ENCODE results near the gene ZCCHC13.
"Not testable (repeated sequence)": the region's sequence is repeated elsewhere in the genome, so short reads cannot be mapped to it uniquely, and the experiment has no call there.

The ZCCHC13 gene

DNA sequence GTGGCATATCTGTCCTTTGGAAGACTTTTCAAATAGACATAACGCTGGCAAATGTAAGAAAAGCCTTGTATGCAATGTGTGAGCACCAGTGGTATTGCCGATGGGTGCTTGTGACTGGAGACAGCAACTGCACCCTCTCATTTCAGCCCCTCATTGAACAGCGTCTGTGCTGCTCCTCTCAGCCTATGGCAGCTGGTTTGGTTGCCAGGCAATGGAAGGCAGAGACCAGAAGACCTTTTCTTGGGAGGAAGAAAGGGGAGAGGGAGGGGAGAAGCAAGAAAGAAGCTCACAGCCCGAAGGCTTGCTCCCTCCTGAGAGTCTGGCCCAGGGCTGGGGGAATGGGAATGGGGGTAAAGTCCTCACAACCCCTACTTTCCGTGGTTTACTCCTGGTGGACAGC is 20.2 kb downstream of the ZCCHC13 start:
- no peak for DNase-seq

DNA sequence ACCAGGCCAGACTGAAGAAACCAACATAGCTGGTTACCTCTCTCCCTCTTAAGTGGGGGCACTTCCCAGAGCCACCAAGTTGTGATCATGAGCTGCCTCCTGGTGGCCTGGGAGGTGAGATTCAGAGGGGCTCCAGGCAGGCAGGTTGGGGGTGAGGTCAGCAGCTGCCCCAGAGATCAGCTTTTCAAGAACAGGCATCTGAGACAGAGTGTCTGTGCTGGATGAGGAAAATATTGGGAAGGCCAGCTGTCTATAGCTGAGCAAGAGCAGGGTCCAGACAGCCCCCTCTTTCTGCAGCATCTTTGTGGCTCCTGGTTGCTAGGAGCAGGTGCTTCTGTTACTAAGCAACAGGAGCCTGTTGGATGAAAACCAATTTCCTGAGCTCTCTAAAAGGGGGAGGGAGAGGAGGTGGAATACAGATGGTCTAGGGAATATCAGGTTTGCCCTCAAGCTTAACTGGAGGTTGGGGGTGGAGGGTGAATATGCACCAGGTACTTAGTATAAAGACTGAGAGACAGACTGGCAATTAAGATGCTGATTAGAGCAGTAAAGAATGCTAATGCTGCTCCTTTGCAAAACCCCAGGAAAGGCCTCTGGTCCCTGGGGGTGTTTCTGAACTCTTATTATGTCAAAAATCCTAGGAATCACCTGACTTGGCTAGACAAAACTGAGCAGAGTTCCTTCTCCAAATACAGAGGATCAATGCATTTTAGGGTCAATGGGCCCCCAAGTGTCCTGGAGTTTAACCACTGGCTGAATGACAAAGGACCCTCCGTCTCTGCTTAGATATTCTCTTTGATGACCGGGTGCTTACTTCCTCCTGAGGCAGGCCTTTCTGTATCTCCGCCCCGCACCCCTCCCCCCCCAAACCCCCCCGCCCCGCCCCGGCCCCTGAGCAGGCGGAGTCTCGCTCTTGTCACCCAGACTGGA is 21.4 kb downstream of the ZCCHC13 start:
- peak in 1 of 2 donors; percentile 0 for DNase-seq

DNA sequence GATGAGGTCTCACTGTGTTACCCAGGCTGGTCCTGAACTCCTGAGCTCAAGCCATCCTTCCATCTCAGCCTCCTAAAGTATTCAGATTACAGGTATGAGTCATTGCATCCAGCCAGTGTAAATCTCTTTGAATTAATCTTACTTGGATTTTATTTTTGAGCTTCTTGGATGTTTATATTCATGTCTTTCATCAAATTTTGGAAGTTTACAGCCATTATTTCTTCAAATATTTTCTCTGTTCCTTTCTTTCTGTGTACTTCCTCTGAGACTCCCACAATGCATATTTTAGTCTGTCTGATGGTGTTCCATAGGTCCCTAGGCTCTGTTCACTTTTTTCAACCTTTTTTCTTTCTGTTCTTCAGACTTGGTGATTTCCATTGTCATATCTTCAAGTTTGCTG is 34.9 kb downstream of the ZCCHC13 start:
- no peak for DNase-seq

DNA sequence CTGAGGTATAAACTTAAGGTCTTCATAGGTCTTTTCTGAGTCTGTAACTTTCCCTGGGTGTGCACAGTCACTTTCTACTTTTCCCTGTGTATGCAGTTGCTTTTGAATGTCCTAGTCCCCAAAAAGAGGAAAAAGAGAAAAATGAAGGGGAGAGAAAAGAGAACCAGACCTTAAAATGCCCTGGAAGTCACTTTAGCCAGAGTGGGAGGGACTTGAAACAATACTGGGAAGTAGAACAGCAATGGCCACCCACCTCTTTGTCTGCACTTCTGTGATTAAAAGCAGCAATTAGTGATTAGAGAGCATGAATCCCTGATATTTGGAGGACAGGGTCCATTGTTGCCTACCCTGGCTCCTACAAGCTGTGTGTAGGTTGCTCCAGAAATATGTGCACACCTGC is 36.1 kb downstream of the ZCCHC13 start:
- DNase-seq: no peak

DNA sequence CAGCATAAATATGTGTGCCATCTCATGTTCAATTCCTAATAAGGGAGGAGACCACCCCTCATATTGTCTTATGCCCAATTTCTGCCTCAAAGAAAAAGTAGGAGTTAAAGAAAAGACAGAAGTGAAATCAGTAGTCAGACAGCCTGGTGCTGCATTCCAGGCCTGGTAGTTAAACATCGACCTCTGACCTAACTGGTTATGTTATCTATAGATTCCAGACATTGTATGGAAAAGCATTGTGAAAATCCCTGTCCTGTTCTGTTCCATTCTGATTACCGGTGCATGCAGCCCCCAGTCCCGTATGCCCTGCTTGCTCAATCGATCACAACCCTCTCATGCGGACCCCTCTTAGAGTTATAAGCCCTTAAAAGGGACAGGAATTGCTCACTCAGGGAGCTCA is 38.2 kb downstream of the ZCCHC13 start:
- DNase-seq: not testable (repeated sequence)

DNA sequence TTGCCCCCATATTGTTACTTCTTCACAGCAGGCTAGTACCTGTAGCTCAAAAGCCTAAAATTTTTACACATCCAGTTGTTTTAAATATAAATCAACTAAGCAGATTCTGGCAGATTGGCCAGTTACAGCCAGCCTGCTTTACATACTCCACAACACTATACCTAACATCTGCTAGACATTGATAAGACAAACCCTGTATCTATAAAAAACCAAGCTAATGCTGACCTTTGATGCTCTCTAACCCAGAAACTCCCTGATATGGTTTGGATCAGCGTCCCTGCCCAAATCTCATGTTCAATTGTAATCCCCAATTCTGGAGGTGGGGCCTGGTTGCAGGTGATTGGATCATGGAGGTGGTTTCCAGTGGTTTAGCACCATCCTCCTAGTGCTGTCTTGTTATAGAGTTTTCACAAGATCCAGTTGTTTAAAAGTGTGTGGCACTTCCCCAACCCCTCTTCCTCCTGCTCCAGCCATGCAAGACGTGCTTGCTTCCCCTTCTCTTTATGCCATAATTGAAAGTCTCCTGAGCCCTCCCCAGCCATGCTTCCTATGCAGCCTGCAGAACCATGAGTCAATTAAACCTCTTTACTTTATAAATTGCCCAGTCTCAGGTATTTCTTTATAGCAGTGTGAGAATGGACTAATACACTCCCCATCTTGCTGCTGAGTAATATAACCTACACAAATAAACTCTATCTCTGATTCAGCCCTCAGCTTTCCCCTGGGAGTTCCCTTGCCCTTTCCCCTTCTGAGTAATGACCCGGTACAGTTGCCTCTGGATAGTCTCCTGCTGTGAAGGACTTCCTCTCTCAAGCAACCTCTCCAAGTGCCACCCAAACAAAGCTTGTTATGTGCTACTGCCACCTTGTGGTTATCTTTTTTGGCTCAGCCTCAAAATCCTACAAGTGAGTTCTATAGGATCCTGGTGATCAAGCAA is 39.6 kb downstream of the ZCCHC13 start:
- peak; percentile 37 to 39 for DNase-seq

DNA sequence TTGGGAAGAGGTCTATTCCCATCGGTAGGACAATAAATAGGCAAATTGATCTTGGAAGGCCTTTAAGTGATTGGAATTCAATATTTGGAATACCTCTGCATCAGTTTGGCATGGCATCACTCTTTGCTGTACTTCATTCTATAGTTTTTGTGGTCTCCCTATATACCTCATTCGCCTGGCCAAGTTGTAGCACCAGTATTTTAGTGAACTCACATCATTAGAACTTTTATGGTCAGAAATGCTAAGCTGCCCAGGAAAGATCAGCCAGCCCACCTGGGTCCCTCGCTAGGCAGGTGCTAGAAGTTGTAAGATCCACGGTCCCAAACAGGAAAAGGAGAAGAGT is 40.3 kb downstream of the ZCCHC13 start:
- no peak for DNase-seq

DNA sequence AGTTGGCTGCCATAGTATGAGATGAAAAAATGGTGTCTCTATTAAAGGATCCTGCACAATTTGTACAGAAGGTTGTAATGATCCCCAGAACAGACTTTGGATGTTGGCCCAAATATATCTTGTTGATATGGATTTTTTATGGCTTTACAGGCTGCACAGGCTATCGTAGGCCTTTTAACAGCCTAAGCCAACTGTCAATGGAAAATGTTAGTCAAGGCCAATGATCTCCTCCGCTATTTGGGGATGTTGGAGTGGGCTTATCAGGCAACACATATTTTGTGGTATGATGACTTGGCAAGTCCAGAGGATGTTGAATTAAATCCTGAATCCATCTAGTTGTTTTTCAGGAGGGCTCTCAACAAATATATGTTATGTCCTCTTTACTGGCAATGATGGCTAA is 42.1 kb downstream of the ZCCHC13 start:
- DNase-seq: no peak

DNA sequence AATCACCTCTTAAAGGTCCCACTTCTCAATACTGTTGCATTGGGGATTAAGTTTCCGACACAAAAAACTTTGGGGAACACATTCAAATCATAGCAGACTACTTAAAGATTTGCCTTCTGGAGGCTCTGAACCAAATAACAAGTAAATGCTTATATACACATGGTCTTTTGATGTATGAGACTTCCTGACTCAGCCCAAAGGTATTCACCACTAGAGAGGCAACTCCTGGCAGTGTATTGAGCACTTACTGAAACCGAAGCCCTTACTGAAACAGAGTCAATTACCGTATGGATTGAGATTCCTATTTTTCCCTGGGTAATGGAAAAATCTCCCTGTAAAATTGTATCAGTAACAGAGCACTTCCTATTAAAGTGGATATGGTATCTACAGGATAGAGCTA is 45.4 kb downstream of the ZCCHC13 start:
- no peak for DNase-seq

DNA sequence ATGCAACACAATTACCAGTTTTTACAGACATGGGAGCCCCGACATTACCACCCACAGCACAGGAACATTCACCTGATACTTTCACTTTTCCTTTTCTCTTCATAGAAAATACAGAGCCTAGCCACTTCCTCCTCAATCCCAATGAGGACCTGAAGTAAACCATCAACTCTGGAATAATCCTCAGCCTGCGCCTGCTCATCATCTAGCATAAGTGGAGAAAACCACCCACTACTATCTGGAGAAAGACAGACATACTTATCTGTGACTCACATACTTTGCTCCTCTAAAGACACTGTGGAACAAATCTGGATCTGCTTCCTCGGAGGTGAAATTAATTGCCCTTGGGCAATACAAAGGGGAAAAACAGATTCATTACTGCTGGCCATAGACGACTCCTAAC is 47.8 kb downstream of the ZCCHC13 start:
- no peak for DNase-seq

DNA sequence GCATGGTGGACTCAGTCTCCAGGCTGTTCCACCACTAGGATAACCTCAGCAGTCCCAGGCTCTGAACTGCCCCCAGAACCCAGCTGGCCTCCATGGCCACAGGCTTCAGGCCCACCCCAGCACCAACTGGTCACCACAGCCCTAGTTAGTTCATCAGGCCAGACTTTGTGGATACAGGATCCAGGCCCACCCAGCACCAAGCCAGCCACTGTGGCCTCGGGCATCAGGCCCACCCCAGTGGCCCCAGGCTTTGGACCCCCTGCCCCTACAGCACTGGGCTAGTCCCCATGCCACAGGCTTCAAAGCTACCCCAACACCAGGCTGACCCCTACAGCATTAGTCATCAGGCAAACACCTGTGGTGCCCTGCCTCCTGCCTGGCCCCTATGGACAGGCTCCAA is 50.0 kb downstream of the ZCCHC13 start:
- DNase-seq: no peak
